Muscle of leg (tissue), 11 donors: ENCODE results near the gene TXNRD2. TPM values are rescaled to one million over a fixed set of nuclear protein-coding genes. Genes with fewer than 3 reads are reported as not detected.

Experiments used
- DNase-seq: peaks from one replicate; pipeline ENCODE4 v3.0.0; 2013
- H3K27ac ChIP-seq: one replicate; pipeline ENCODE4 v1.5.1; 2013; ENCODE audit warnings: mild to moderate bottlenecking, low read length, control low read depth
- H3K27me3 ChIP-seq: one replicate; pipeline ENCODE4 v1.6.1; 2013; ENCODE audit warnings: low read length; ENCODE audit not compliant: control insufficient read depth, insufficient read depth
- H3K36me3 ChIP-seq: one replicate; pipeline ENCODE4 v1.6.1; 2013; ENCODE audit warnings: low read length; ENCODE audit not compliant: control insufficient read depth, insufficient read depth
- H3K4me1 ChIP-seq: one replicate; pipeline ENCODE4 v1.6.1; 2013; ENCODE audit warnings: low read length; ENCODE audit not compliant: control insufficient read depth, insufficient read depth
- H3K4me3 ChIP-seq: one replicate; pipeline ENCODE4 v1.5.1; 2013; ENCODE audit warnings: low read length, control low read depth
- H3K9me3 ChIP-seq: replicated peaks from 2 replicates; pipeline ENCODE4 v1.6.1; 2013; ENCODE audit warnings: low read depth, low read length; ENCODE audit not compliant: control insufficient read depth
- WGBS: methylation state at CpG from one replicate; pipeline ENCODE4 v1.1.5; 2013; ENCODE audit warnings: missing lambda C conversion rate; ENCODE audit not compliant: insufficient coverage; 5-methylcytosine and 5-hydroxymethylcytosine counted together
- polyA plus RNA-seq, 8 donors: library from polyadenylated mRNA; unstranded; fragments of 120-200 nt; gene quantifications; one replicate each; pipeline versions ENCODE4 v1.2.1 to v1.2.3, GENCODE V29; 2013; ENCODE audit warnings: inconsistent platforms in 1 of 8, low replicate concordance in 1 of 8; ENCODE audit not compliant: insufficient read length in 8 of 8, insufficient read depth in 1 of 8
- total RNA-seq: library from RNA; stranded (reverse); fragments of 120-200 nt; gene quantifications from one replicate; pipeline ENCODE4 v1.2.4, GENCODE V29; 2013

The TXNRD2 gene
- total and polyA plus RNA-seq, 9 donors, result 14.1 to 21.5 (median 17.9) TPM

GRCh38 chr22:19903513-19903912 is 38.1 kb downstream of the TXNRD2 start:
- no peak for DNase-seq
- WGBS, result 56% methylated on average over 8 of the region's 12 CpGs
- Histone ChIP-seq H3K4me3 (no peak overlapping the region), H3K9me3 (no peaks in the 10 kb centered on the region), H3K4me1 (peaks cover 25% of the 10 kb centered on the region), H3K36me3 (peaks cover 10% of the 10 kb centered on the region), H3K27me3 (no peaks in the 10 kb centered on the region), H3K27ac (no peak overlapping the region)

DNA sequence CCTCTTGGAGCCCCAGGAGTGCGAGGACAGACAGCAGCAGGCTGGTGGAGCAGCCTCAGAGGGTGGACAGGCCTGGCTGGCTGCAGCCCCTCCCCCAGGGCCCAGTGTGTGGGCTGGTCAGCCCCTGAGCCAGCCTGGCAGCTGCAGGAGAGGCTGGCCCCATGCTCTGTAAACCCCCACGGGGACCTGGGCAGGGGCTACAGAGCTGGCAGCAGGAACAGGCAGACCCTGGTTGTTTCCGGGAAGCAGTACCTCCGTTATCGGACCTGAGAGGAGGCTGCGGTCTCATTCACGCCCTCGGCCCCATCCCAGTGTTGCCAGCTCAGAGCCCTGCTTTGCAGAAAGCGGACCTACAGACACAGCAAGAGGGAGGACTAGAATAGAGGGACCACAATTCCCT is 38.6 kb downstream of the TXNRD2 start:
- WGBS, result 57% methylated on average over 9 of the region's 9 CpGs
- peak; percentile 57 for DNase-seq
- no peaks in the 10 kb centered on the region for H3K27me3 ChIP-seq
- peaks cover 12% of the 10 kb centered on the region for H3K36me3 ChIP-seq
- no peak overlapping the region for H3K4me3 ChIP-seq
- peak overlapping the region; percentile 63 for H3K27ac ChIP-seq
- no peaks in the 10 kb centered on the region for H3K9me3 ChIP-seq
- peaks cover 26% of the 10 kb centered on the region for H3K4me1 ChIP-seq

DNA sequence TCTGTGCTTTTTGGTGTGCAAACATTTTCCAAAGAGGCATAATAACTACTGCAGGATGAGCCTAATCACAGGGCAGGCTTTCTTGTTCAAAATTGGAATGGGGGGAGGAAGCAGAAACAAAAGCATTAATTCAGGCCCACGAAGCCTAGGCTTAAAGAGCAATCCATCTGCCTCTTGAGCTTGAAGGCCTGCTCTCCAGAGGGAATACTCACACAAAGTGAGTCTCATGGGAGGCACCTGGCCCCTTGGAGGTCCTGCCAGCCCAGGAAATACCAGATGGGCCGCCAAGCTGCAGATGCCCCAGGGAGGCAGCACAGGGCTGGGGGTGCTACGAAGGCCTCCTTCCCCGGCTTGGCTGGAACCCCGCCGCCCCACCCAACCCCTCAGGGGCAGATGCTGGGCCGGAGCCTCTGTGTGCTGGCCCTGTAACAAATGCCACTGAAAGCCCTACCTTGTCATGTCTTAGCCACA is 39.3 kb downstream of the TXNRD2 start:
- no peaks in the 10 kb centered on the region for H3K27me3 ChIP-seq
- H3K4me3 ChIP-seq, result no peak overlapping the region
- no peaks in the 10 kb centered on the region for H3K9me3 ChIP-seq
- H3K36me3 ChIP-seq, result peaks cover 20% of the 10 kb centered on the region
- H3K4me1 ChIP-seq, result peaks cover 26% of the 10 kb centered on the region
- 87% methylated on average over 7 of the region's 7 CpGs for WGBS
- no peak for DNase-seq
- H3K27ac ChIP-seq, result peak overlapping the region; percentile 63

DNA sequence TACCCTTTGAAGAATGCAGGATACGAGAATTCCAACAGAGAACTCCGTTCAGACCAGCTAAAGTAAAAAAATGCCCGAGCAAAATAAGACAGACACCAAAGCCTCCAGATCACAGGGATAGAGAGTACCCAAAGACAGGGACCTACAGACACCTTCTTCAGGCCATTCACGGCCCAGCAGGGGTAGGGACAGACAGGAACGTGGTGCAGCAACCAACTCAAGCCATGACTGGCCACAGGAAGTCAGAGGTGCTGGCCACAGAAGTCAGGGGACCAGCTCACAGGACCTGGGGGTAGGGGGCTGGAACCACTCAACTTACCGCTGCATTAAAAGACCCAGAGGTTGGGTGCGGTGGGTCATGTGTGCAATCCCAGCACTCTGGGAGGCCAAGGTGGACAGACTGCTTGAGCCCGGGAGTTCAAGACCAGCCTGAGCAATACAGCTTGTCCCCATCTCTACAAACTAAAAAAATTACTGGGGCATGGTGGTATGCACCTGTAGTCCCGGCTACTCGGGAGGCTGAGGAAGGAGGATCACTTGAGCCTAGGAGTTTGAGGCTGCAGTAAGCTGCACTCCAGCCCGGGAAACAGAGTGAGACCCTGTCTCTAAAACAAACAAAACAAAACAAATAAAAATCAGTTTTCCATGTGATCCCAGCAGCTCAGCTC is 39.9 kb downstream of the TXNRD2 start:
- H3K27ac ChIP-seq, result no peak overlapping the region
- H3K4me1 ChIP-seq, result peaks cover 26% of the 10 kb centered on the region
- 91% methylated on average over 4 of the region's 11 CpGs for WGBS
- no peak for DNase-seq
- H3K36me3 ChIP-seq, result peaks cover 21% of the 10 kb centered on the region
- no peak overlapping the region for H3K4me3 ChIP-seq
- H3K27me3 ChIP-seq, result no peaks in the 10 kb centered on the region
- H3K9me3 ChIP-seq, result no peaks in the 10 kb centered on the region

DNA sequence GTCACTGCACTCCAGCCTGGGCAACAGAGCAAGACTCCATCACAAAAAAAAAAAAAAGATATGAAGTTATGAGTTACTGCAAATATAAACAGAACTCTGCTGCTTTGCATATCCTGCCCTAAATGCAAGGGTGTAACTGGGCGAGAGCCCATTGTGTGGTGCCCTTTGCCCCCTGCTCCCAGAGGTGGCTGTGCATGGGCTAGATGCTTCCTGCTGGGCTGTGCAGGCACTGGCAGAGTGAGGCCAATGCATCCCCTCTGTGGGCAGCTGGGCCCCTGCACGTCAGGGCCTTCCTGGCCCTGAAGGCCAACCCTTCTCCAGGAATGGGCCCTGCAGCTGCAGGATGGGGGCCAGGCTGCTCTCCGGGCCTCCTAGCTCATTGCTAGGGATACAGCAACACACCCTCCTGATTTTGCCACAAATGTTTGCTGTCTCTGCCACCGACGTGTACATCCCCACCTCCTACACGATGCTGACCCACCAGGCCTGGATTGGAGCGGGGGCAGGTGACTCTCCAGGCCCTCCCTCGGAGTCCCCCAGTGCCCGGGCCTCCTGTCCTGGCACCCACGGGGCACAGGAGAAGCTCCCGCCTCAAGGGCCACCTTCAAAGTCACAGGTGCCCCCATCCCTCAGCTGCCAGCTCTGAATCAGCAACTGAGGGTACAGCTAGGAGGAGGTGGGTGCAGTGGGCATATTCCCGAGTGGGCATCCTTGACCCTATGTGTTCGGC is 40.7 kb downstream of the TXNRD2 start:
- Histone ChIP-seq H3K27ac (no peak overlapping the region), H3K36me3 (peaks cover 21% of the 10 kb centered on the region), H3K27me3 (no peaks in the 10 kb centered on the region), H3K4me3 (no peak overlapping the region), H3K9me3 (no peaks in the 10 kb centered on the region), H3K4me1 (peaks cover 28% of the 10 kb centered on the region)
- 91% methylated on average over 4 of the region's 13 CpGs for WGBS
- DNase-seq, result no peak

- H3K27me3 ChIP-seq, result no peaks in the 10 kb centered on the region
- no peak overlapping the region for H3K27ac ChIP-seq
- DNase-seq, result no peak
- WGBS, result 57% methylated on average over 12 of the region's 16 CpGs
- H3K4me3 ChIP-seq, result no peak overlapping the region
- H3K9me3 ChIP-seq, result no peaks in the 10 kb centered on the region
- H3K4me1 ChIP-seq, result peaks cover 28% of the 10 kb centered on the region
- peaks cover 26% of the 10 kb centered on the region for H3K36me3 ChIP-seq
Measured at GRCh38 chr22:19898831-19899567, 42.6 kb downstream of the TXNRD2 start.

DNA sequence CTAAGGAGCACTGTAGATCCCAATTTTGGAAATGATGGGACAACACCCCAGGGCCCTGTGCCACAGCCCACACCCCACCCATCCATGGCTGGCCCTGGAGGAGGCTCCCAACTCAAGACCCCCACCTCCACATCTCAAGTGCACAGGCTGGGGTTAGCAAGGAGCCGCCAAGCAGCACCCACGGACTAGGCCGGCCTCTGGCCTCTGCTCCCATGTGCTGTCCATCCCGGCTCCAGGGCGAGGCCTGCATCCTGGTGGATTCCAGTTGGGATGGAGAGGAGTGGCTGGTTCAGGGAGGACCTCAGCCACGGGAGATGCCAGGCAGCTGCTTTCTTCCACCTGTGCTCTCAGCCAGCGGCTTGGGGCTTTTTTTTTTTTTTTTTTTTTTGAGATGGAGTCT is 43.5 kb downstream of the TXNRD2 start:
- Histone ChIP-seq H3K9me3 (no peaks in the 10 kb centered on the region), H3K4me1 (peaks cover 23% of the 10 kb centered on the region), H3K27me3 (no peaks in the 10 kb centered on the region), H3K27ac (no peak overlapping the region), H3K36me3 (peaks cover 34% of the 10 kb centered on the region), H3K4me3 (no peak overlapping the region)
- no CpG with 5 or more reads among the region's 7 CpGs for WGBS
- no peak for DNase-seq

DNA sequence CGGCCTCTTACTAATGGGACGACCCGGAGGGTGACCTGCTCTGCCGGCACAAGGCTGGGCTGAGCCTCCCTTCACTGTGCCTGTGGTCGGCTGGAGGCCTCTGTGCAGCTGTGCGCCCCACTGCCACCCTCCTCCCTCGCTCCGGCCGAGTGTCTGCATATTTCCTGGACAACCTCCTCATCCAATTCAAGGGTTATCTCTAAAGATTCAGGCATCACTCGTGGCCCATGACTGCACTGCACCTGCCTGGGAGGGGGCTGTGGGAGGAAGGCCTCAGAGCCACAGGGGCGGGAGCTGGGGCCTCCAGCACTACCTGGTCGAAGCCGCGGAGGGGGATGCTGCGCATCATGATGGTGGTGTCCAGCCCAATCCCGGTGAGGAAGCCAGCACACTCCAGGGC is 43.9 kb downstream of the TXNRD2 start:
- 84% methylated on average over 12 of the region's 16 CpGs for whole genome bisulfite sequencing
- peaks cover 36% of the 10 kb centered on the region for H3K36me3 ChIP-seq

GRCh38 chr22:19896665-19897355 is 44.8 kb downstream of the TXNRD2 start:
- Histone ChIP-seq H3K4me1 (peaks cover 21% of the 10 kb centered on the region), H3K9me3 (no peaks in the 10 kb centered on the region), H3K36me3 (peaks cover 36% of the 10 kb centered on the region), H3K4me3 (no peak overlapping the region), H3K27me3 (no peaks in the 10 kb centered on the region), H3K27ac (no peak overlapping the region)
- 51% methylated on average over 11 of the region's 15 CpGs for WGBS
- DNase-seq, result peak; percentile 60

More for the DNA sequence above, 43.9 kb downstream of the TXNRD2 start:
- Histone ChIP-seq H3K27ac (no peak overlapping the region), H3K4me3 (no peak overlapping the region), H3K27me3 (no peaks in the 10 kb centered on the region), H3K4me1 (peaks cover 21% of the 10 kb centered on the region), H3K9me3 (no peaks in the 10 kb centered on the region)
- no peak for DNase-seq
